K562 (cell line): ENCODE data around the gene GALNT13. TPM values are rescaled to one million over a fixed set of nuclear protein-coding genes. Genes with fewer than 3 reads are reported as not detected.

Experiments
- ATAC-seq: fragments of 200-7000 bp; cut with Tn5 transposase; 3 replicates; pipeline ENCODE4 v1.9.1; 2020; ENCODE audit warnings: moderate library complexity
- BruUV-seq: library from RNA; stranded (reverse); fragments of 400-500 nt; replicated peaks from 2 replicates; lab custom pipeline; 2021; lab: Mats Ljungman, UMichigan
- CTCF ChIA-PET: fragments of 300-600 bp; formaldehyde crosslinking; extraction: SDS; loops from one replicate; lab custom pipeline; 2021; ENCODE audit warnings: low intra/inter-chr PET ratio; lab: Yijun Ruan, JAX
- POLR2A ChIA-PET: fragments of 300-600, 350-650 bp; sonication (Branson Sonifier 250); formaldehyde crosslinking; extraction: SDS; loops from one replicate; lab custom pipeline; 2021; ENCODE audit warnings: antibody characterized with exemption, inconsistent platforms; lab: Yijun Ruan, JAX
- DNase-seq, 4 experiments: peaks; one replicate each; pipeline versions ENCODE4 v3.0.0 to v3.0.0-alpha.2; 2011 to 2018; ENCODE audit warnings: low spot score in 3 of 4, mixed read lengths in 3 of 4; ENCODE audit errors: extremely low read depth in 1 of 4
- FAIRE-seq: peaks from 2 replicates; lab custom pipeline; 2011; peaks lifted over from hg19 to GRCh38; lab: Jason Lieb, UNC
- H2AFZ ChIP-seq: 2 replicates; pipeline ENCODE4 v1.6.0; 2011; ENCODE audit warnings: low read depth, low read length, control low read depth, inconsistent platforms
- H3K27ac ChIP-seq: fragments of 200-600 bp; 3 replicates; pipeline ENCODE4 v1.8.0; 2011; ENCODE audit warnings: low read depth, mild to moderate bottlenecking, control low read depth, inconsistent platforms, low read length, moderate library complexity, mixed read lengths; ENCODE audit errors: extremely low read depth
- H3K27me3 ChIP-seq, 2 experiments: fragments of 300-600 bp in 1 of 2; 2 replicates in 1 of 2; 3 replicates in 1 of 2; pipeline versions ENCODE4 v1.6.0 to v1.8.0; 2011; ENCODE audit warnings: inconsistent platforms in 2 of 2, low read length in 2 of 2, mild to moderate bottlenecking in 1 of 2, mixed read lengths in 1 of 2, moderate library complexity in 1 of 2; ENCODE audit not compliant: control insufficient read depth in 2 of 2, insufficient read depth in 2 of 2
- H3K36me3 ChIP-seq: fragments of 300-600 bp; 3 replicates; pipeline ENCODE4 v1.8.0; 2011; ENCODE audit warnings: mild to moderate bottlenecking, low read length, inconsistent platforms; ENCODE audit not compliant: control insufficient read depth, insufficient read depth
- H3K4me1 ChIP-seq, 2 experiments: fragments of 200-600 bp in 1 of 2; replicated peaks in 1 of 2; 2 replicates in 1 of 2; 3 replicates in 1 of 2; pipeline versions ENCODE4 v1.5.1 to v1.8.0; 2011; ENCODE audit warnings: inconsistent platforms in 2 of 2, low read length in 2 of 2, mild to moderate bottlenecking in 1 of 2, mixed read lengths in 1 of 2, moderate library complexity in 1 of 2; ENCODE audit not compliant: control insufficient read depth in 2 of 2, insufficient read depth in 2 of 2
- H3K4me2 ChIP-seq: 2 replicates; pipeline ENCODE4 v1.6.1; 2011; ENCODE audit warnings: low read length, control low read depth, inconsistent platforms, mixed read lengths; ENCODE audit not compliant: insufficient read depth
- H3K4me3 ChIP-seq: fragments of 200-600 bp; sonication (generic), shearing (Covaris generic); 2 replicates; pipeline ENCODE4 v1.5.1; 2016; ENCODE audit warnings: control low read depth, inconsistent platforms
- H3K79me2 ChIP-seq: fragments of 200-600 bp; 3 replicates; pipeline ENCODE4 v1.8.0; 2011; ENCODE audit warnings: low read length, inconsistent platforms; ENCODE audit not compliant: control insufficient read depth, insufficient read depth
- H3K9ac ChIP-seq, 2 experiments: 2 replicates each; pipeline versions ENCODE4 v1.6.0 to v1.6.1; 2011; ENCODE audit warnings: low read depth in 2 of 2, low read length in 2 of 2, control low read depth in 1 of 2, inconsistent platforms in 1 of 2, mild to moderate bottlenecking in 1 of 2, mixed read lengths in 1 of 2; ENCODE audit not compliant: insufficient read depth in 1 of 2
- H3K9me1 ChIP-seq: one replicate; pipeline ENCODE4 v1.6.0; 2011; ENCODE audit warnings: inconsistent platforms, mild to moderate bottlenecking, low read length, moderate library complexity; ENCODE audit not compliant: control insufficient read depth, insufficient read depth
- H3K9me3 ChIP-seq: replicated peaks from 2 replicates; pipeline ENCODE4 v1.5.1; 2011; ENCODE audit warnings: low read depth, low read length, inconsistent platforms; ENCODE audit not compliant: control insufficient read depth, insufficient read depth
- H4K20me1 ChIP-seq: replicated peaks from 2 replicates; pipeline ENCODE4 v1.6.1; 2011; ENCODE audit warnings: low read length, inconsistent platforms, mixed read lengths; ENCODE audit not compliant: control insufficient read depth, insufficient read depth
- BCL6 ChIP-seq: fragments of 250-450 bp; sonication (Bioruptor Pico); IDR thresholded peaks from 2 replicates; pipeline ENCODE4 v1.4.0; 2020
- CCNT2 ChIP-seq: IDR thresholded peaks from 2 replicates; pipeline ENCODE4 v1.6.1; 2011; ENCODE audit warnings: borderline replicate concordance, low read depth, mild to moderate bottlenecking, moderate library complexity, mixed read lengths, low read length; ENCODE audit not compliant: insufficient read length; ENCODE audit errors: extremely low read depth
- FOSL1 ChIP-seq: fragments of 200-800 bp; sonication (Bioruptor generic); conservative IDR thresholded peaks from 2 replicates; pipeline ENCODE4 v1.6.1; 2016; ENCODE audit warnings: missing genetic modification characterization, missing compliant biosample characterization
- GATA2 ChIP-seq: sonication (generic); formaldehyde crosslinking; IDR thresholded peaks from 2 replicates; pipeline ENCODE4 v1.4.0; 2020; ENCODE audit warnings: mild to moderate bottlenecking, missing genetic modification reagents
- LEF1 ChIP-seq: fragments of 450-650 bp; IDR thresholded peaks from 2 replicates; pipeline ENCODE4 v1.6.1; 2016; ENCODE audit warnings: mild to moderate bottlenecking
- NONO ChIP-seq, 2 experiments: fragments of 200-400 bp in 1 of 2; fragments of 450-650 bp in 1 of 2; formaldehyde crosslinking in 1 of 2; IDR thresholded peaks; 2 replicates each; pipeline ENCODE4 v1.6.1; 2017; ENCODE audit warnings: low read depth in 2 of 2, mild to moderate bottlenecking in 2 of 2, moderate library complexity in 2 of 2, low read length in 1 of 2
- NUFIP1 ChIP-seq: fragments of 450-650 bp; IDR thresholded peaks from 2 replicates; pipeline ENCODE4 v1.6.1; 2018; ENCODE audit not compliant: partially characterized antibody
- SLC30A9 ChIP-seq: fragments of 250-450 bp; sonication (Bioruptor Pico); IDR thresholded peaks from 2 replicates; pipeline ENCODE4 v1.8.0; 2022; ENCODE audit warnings: mild to moderate bottlenecking, moderate library complexity
- SMAD3 ChIP-seq: fragments of 450-650 bp; formaldehyde crosslinking; conservative IDR thresholded peaks from 2 replicates; pipeline ENCODE4 v1.4.0; 2020; ENCODE audit warnings: mild to moderate bottlenecking
- ZFP30 ChIP-seq: fragments of 250-450 bp; sonication (Bioruptor Pico); IDR thresholded peaks from 2 replicates; pipeline ENCODE4 v1.8.0; 2022; ENCODE audit warnings: moderate library complexity, mild to moderate bottlenecking, inconsistent platforms, borderline replicate concordance
- ZNF23 ChIP-seq: fragments of 250-450 bp; sonication (Bioruptor Pico); IDR thresholded peaks from 2 replicates; pipeline ENCODE4 v1.4.0; 2020; ENCODE audit warnings: mild to moderate bottlenecking
- ZNF507 ChIP-seq: conservative IDR thresholded peaks from 2 replicates; pipeline ENCODE4 v1.6.1; 2017; ENCODE audit warnings: missing genetic modification characterization, missing compliant biosample characterization
- WGBS: fragments of 100-300 bp; shearing (Covaris generic); methylation state at CpG from one replicate; pipeline ENCODE4 v1.1.6; 2016; ENCODE audit warnings: low coverage, mixed read lengths; ENCODE audit not compliant: insufficient coverage; ENCODE audit errors: missing lambda C conversion rate; 5-methylcytosine and 5-hydroxymethylcytosine counted together
- in situ Hi-C: fragments of 300-500 bp; cut with MboI; formaldehyde crosslinking; loops from 4 replicates; pipeline ENCODE4 v1.15.0; 2018; ENCODE audit warnings: inconsistent platforms, mixed read lengths
- intact Hi-C: fragments of 100-400 bp; cut with micrococcal nuclease; formaldehyde crosslinking; loops from 2 replicates; pipeline ENCODE4 v1.14.2; 2022
- polyA plus RNA-seq, 8 experiments: library from polyadenylated mRNA; depleted of rRNA in 4 of 8; stranded (reverse) in 5 of 8; unstranded in 3 of 8; fragments of >200 nt; fragmentation: Nextera tagmentation in 2 of 8; fragmentation: Illumina TruSeq in 1 of 8; extraction: Ambion mirVana in 2 of 8; extraction: Trizol in 1 of 8; gene quantifications; 2 replicates each; pipeline versions ENCODE4 v1.2.1 to v1.2.3, GENCODE V29; 2011 to 2014; ENCODE audit warnings: inconsistent platforms in 1 of 8, missing spikeins in 1 of 8
- total RNA-seq, 7 experiments: library from RNA; depleted of rRNA in 6 of 7; stranded (reverse); fragments of >200 nt in 6 of 7; fragmentation: Illumina TruSeq in 2 of 7; extraction: Trizol in 2 of 7; gene quantifications; 2 replicates each; pipeline versions ENCODE4 v1.2.1 to v1.2.3, GENCODE V29; 2011 to 2021; ENCODE audit warnings: low replicate concordance in 1 of 7
- TF ChIP-seq, protein P1 (sequence below): IDR thresholded peaks from 3 replicates; pipeline ENCODE4 v1.6.1; 2011; ENCODE audit warnings: borderline replicate concordance, mild to moderate bottlenecking, moderate library complexity; ENCODE audit not compliant: insufficient read length; ENCODE audit errors: extremely low read depth
- TF ChIP-seq, protein P2 (sequence below): fragments of 450-650 bp; formaldehyde crosslinking; IDR thresholded peaks from 2 replicates; pipeline ENCODE4 v1.4.0; 2020; ENCODE audit warnings: mild to moderate bottlenecking, moderate library complexity

GALNT13 gene
- total and polyA plus RNA-seq, 9 of the 15 experiments (the other 6 are each of a cell fraction or from before 2014, with no cell fraction given) = not detected

DNA sequence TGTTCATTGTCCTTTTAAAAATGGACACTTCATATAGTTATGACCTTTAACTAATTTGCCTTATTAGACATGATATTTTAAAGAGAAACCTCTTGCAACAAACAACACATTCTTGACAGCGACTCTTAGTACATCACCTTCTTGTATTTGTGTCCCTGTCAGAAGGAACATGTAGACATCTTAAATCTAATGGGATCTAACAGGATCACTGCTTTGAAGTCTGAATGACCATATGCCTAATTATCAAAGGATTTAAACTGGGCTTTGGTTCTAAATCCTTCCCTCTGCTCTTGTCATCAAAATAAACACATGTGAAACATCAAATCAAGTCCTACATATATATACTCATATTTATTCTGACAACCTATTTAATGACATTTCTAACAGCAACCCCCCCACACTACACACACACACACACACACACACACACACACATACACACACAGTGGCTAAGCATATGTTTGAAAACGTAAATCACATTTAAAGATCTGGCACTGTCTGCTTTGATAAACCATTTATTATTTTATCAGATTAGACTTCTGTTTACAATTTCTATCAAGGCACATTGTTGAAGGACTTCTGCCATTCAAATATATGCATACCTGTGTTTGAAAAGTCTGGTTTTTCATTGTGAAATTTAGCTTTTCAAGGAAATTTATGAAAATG, 4.2 kb downstream of the GALNT13 start (continued):
- TF ChIP-seq, protein P1, sequence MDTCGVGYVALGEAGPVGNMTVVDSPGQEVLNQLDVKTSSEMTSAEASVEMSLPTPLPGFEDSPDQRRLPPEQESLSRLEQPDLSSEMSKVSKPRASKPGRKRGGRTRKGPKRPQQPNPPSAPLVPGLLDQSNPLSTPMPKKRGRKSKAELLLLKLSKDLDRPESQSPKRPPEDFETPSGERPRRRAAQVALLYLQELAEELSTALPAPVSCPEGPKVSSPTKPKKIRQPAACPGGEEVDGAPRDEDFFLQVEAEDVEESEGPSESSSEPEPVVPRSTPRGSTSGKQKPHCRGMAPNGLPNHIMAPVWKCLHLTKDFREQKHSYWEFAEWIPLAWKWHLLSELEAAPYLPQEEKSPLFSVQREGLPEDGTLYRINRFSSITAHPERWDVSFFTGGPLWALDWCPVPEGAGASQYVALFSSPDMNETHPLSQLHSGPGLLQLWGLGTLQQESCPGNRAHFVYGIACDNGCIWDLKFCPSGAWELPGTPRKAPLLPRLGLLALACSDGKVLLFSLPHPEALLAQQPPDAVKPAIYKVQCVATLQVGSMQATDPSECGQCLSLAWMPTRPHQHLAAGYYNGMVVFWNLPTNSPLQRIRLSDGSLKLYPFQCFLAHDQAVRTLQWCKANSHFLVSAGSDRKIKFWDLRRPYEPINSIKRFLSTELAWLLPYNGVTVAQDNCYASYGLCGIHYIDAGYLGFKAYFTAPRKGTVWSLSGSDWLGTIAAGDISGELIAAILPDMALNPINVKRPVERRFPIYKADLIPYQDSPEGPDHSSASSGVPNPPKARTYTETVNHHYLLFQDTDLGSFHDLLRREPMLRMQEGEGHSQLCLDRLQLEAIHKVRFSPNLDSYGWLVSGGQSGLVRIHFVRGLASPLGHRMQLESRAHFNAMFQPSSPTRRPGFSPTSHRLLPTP = no peak
- TF ChIP-seq NUFIP1 (no peak), LEF1 (no peak), GATA2 (CRISPR knock-in tag) (no peak), SMAD3 (no peak), CCNT2 (no peak), ZNF23 (CRISPR knock-in tag) (no peak)
- TF ChIP-seq, all 486 proteins: peak for 0

GRCh38 chr2:153880926-153881325, 9.2 kb downstream of the GALNT13 start:
- Histone ChIP-seq H3K9ac (no peak overlapping the region), H3K9me3 (no peaks in the 10 kb centered on the region), H3K9me1 (no peaks in the 10 kb centered on the region), H3K4me2 (no peak overlapping the region), H3K79me2 (no peaks in the 10 kb centered on the region), H2AFZ (no peak overlapping the region), H3K36me3 (no peaks in the 10 kb centered on the region), H4K20me1 (no peaks in the 10 kb centered on the region), H3K4me3 (no peak overlapping the region), H3K27ac (no peak overlapping the region), H3K4me1 (no peaks in the 10 kb centered on the region), H3K27me3 (no peaks in the 10 kb centered on the region)
- ChIA-PET POLR2A (no interaction called here), CTCF (no interaction called here)
- no TSS peak for BruUV-seq
- intact Hi-C loops = no loop called here
- ATAC-seq = no peak
- DNase-seq = no peak
- TF ChIP-seq, protein P2, sequence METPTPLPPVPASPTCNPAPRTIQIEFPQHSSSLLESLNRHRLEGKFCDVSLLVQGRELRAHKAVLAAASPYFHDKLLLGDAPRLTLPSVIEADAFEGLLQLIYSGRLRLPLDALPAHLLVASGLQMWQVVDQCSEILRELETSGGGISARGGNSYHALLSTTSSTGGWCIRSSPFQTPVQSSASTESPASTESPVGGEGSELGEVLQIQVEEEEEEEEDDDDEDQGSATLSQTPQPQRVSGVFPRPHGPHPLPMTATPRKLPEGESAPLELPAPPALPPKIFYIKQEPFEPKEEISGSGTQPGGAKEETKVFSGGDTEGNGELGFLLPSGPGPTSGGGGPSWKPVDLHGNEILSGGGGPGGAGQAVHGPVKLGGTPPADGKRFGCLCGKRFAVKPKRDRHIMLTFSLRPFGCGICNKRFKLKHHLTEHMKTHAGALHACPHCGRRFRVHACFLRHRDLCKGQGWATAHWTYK (CRISPR knock-in tag) = no peak
- TF ChIP-seq ZNF507 (tag) (no peak), ZFP30 (no peak), FOSL1 (no peak), BCL6 (no peak), NONO (IDR thresholded peaks at IDR 0.05; ENCODE audit: low read depth in 2 of 2, low read length in 1 of 2) (no peak), SLC30A9 (CRISPR knock-in tag) (no peak)
- WGBS = 2% methylated on average over 2 of the region's 2 CpGs
- in situ Hi-C loops = no loop called here
- no peak for FAIRE-seq
